AML-193 (cell line): ENCODE data around the gene SLC30A1.
A peak's percentile ranks its signal among the peaks of the same experiment; 100 is the strongest.

Experiments
- DNase-seq, 2 experiments: peaks; one replicate each; lab custom pipeline; 2025; lab: John Stamatoyannopoulos, UW

Gene SLC30A1

GRCh38 chr1:211607754-211608473 is 29.0 kb upstream of the SLC30A1 start:
- no peak for DNase-seq

DNA sequence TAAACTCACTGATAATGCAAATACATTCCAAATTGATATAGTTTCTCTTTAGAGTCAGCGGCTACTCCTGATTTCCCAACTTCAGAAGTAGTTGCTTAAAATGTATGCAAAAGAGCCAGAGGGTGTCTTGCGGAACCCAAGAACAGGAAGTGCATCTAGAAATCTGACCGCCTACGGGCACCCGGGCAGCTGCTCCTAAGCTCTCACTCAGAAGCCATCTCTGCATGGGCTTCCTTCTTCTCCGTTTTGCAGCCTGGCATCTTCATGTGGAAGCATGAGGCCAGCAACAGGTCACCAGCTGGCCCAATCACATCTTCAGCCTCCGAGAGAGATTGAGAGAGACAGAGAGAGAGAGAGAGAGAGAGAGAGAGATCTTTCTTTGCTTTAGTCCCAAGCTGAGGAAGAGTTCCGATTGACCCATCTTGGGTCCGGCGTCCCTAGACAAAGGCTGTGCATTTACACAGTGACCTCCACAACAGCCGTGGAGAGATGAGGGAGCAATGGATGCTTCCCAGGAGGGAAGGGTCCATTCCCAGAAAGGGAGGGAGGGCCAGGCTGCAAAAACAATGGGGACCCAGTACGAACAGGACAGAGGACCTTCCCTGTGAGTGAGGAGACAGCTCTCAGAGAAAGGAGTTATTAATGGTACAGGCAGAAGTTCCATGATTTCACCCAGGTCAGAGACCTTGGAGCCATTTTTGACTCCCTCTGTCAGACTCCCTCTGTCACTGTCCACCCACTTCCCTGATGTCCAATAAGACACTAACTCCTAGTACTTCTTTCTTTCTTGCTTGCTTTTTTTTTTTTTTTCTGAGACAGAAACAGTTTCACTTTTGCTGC is 28.2 kb upstream of the SLC30A1 start:
- DNase-seq = peak; percentile 95 to 96

- peak; percentile 60 to 66 for DNase-seq
These were observed 27.5 kb upstream of the SLC30A1 start for GRCh38 chr1:211606332-211606913.

- no peak for DNase-seq
These were observed 26.8 kb upstream of the SLC30A1 start for GRCh38 chr1:211605603-211606331.

DNA sequence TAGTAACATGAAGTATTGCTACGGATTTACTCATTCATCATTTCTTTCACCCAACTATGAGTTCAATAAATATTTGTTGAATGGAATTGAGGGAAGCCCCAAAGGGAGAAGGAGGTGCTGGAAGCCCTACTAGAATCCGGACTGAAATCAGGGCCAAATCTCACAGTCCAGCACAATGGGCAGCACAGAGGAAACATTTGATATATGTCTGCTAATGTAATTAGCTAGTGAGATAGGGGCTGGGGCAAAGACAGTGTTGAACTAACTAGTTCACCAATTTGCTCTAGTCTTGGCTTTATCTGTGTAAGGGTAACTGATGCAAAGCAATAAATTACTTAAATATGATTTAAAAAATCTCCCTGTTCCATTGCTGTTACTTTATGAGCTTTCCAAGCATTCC is 26.1 kb upstream of the SLC30A1 start:
- DNase-seq = no peak

DNA sequence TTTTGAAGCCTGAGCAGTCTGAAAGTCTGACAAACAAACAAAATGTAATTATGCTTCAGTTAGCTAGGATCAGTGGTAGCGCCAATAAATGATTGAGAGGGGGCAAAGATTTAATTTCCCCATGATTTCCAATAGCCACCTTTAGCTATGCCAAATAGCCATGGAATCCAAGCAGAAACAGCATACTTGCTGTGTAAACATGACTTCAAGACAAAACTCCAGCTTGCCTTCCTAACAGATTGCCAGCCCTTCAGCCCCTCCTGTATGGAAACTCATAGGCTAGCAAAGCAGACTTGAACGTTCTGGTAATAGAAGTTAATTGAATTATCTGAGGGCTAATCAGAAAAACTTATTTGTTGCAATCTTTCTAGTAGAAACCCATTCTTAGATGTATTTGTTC is 25.6 kb upstream of the SLC30A1 start:
- DNase-seq = no peak

- no peak for DNase-seq
These were observed 24.8 kb upstream of the SLC30A1 start for GRCh38 chr1:211603713-211604112.

DNA sequence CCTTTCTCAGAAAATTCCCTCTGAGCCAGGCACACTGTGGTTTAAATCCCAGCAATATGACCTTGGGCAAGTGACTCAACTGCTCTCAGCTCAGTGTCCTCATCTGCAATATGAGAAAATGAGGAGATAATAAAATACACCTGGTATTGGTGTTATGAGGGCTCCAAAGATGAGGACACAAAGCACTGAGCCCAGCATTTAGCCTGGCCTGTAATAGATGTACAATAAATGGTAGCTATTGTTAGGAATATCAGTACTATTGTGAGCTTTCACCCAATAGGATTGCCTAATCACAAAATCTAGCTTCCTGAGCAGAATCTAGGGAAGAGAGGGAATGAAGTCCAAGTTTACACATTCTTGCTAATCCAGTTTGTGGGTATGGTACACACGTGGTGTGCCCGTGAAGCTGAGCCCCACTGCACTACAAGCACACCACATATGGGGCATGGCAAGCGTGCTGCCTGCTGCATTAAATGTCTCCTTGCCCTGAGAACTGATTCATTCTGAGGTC is 24.3 kb upstream of the SLC30A1 start:
- DNase-seq = no peak

- no peak for DNase-seq
These were observed 23.2 kb upstream of the SLC30A1 start for GRCh38 chr1:211601982-211602670.

DNA sequence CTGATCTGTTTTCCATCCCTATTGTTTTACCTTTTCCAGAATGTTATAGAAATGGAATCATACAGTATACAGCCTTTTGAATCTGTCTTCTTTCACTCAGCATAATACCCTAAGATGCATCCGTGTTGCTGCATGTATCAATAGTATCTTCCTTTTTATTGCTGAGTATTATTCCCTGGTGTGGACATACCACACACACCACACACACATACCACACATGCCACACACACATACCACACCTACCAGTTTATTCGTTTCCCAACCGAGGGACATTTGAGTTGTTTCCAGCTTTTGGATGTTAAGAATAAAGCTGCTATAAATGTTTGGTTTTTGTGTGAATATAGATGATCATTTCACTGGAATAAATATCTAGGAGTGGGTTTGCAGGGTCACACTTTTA is 22.2 kb upstream of the SLC30A1 start:
- DNase-seq = no peak

GRCh38 chr1:211599250-211599649 is 20.3 kb upstream of the SLC30A1 start:
- no peak for DNase-seq

DNA sequence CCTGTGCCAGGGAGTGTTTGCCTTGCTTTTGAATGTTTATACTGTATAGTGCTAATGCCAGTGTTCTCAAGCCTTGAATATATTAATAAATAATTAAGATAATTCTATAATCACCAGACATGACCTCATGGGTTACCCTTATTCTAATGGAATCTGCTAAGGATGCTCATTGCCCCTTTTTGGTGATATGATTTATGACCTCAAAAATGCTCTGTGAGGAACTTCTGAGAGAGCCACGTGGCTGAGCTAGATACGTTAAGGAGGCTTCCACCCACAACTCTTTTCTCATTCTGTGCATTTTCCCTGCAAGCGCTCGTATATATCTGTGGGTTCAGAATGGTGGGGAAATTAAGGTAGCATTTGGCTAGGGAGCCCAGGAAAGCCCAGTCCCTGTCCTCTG is 19.6 kb upstream of the SLC30A1 start:
- DNase-seq = no peak

GRCh38 chr1:211596418-211597181 is 17.6 kb upstream of the SLC30A1 start:
- DNase-seq = no peak

GRCh38 chr1:211595419-211595818 is 16.5 kb upstream of the SLC30A1 start:
- DNase-seq = no peak

DNA sequence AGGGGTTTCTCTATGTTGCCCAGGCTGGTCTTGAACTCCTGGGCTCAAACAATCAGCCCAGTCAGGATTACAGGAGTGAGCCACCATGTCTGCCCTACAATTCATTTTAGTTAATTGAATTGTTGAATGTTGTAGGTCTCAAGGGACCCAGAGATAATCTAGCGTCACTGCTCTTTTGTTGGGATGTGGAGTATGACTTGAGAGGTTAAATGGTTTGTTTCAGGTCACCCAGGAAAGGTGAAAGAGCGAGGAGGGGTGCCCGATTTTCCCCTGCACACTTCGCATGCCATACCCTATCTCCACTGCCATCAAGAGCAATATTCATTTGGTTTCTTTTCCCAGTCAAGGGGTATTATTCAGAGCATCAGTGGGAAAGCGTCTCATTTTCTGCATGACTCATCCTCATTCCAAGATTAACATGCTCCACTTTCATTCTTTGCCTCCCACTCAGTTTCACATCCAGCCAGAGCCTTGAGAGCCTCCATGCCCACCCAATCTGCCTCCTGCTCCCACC is 13.1 kb upstream of the SLC30A1 start:
- no peak for DNase-seq

GRCh38 chr1:211589782-211590721 is 11.1 kb upstream of the SLC30A1 start:
- peak; percentile 62 to 74 for DNase-seq

DNA sequence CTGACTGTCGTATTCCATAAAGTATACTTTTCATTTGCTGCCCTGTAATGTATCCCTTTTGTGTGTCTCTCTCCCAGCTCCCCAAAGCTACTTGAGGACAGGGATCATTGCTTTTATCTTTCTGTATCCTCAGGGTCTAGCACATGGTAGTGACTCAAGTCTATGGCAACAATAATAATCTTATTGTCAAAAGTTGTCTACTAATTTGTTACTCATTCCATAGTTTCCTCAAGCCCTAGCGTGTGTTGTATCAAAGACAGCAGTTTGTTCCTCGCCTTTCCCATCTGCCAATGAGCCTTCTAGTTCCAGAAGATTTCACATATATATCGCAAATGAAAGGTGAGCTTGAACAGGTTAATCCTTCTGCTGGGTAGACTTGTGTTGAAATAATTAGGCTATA is 9.8 kb upstream of the SLC30A1 start:
- no peak for DNase-seq

DNA sequence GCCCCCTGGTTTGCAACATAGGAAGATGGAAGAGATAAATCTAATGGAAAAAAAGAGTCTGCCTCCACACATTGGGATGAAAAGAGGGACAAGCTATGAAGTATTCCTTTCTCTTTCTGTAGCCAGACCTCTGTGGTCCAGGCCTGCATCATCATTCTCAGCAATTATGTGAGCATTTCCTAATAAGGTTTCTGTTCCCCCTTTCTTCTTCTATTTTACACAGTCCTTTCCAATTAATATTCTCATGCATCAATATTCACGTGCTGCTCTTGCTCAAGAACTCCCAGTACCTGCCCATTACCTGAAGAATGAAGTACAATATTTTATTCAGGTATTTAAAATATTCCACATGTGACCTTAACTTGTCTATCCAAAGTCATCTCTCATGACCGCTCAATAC is 8.2 kb upstream of the SLC30A1 start:
- no peak for DNase-seq

DNA sequence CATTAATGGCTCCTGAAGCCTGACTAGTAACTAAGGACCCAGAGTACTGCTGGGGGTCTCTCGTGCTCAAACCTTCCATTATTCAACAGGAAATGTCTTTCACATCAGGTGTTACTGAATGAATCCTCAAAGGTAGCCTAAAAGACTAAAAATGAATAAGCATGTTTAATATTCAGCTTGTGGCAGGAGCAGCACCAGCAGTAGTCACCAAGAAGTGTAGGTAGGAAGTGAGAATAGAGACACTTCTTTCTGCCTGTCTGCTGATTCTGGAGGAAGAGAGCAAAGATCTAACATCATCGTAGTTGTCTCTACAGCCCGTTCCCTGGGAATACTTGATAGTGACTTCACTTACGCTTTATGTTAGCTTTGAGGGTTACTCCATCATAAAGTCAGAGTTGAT is 7.6 kb upstream of the SLC30A1 start:
- DNase-seq = no peak
